Transverse colon (tissue), 4 donors: Measurements from ENCODE around the gene NEK10. TPM values are rescaled to one million over a fixed set of nuclear protein-coding genes. Genes with fewer than 3 reads are reported as not detected.
A peak's percentile ranks its signal among the peaks of the same experiment; 100 is the strongest.

Experiments used
- DNase-seq: peaks from one replicate; pipeline ENCODE4 v3.0.0-alpha.2; 2019
- H3K27ac ChIP-seq, 4 donors: fragments of 200-600 bp; sonication (generic); 2 replicates each; pipeline ENCODE4 v1.5.1; 2016 to 2018; ENCODE audit warnings: inconsistent platforms in 4 of 4
- H3K27me3 ChIP-seq: fragments of 200-600 bp; sonication (generic); 2 replicates; pipeline ENCODE4 v1.5.1; 2017; ENCODE audit warnings: inconsistent platforms
- H3K36me3 ChIP-seq, 4 donors: fragments of 200-600 bp; sonication (generic); 2 replicates each; pipeline ENCODE4 v1.5.1; 2017 to 2019; ENCODE audit warnings: inconsistent platforms in 4 of 4
- H3K4me1 ChIP-seq, 4 donors: fragments of 200-600 bp; sonication (generic); 2 replicates each; pipeline ENCODE4 v1.5.1; 2017 to 2020; ENCODE audit warnings: inconsistent platforms in 4 of 4
- H3K4me3 ChIP-seq, 4 donors: fragments of 200-600 bp; sonication (generic); 1 replicate in 1 of 4; 2 replicates in 3 of 4; pipeline versions ENCODE4 v1.5.1 to v1.6.1; 2017 to 2019; ENCODE audit warnings: inconsistent platforms in 4 of 4
- H3K9me3 ChIP-seq, 2 donors: fragments of 200-600 bp; sonication (generic); 2 replicates each; pipeline ENCODE4 v1.5.1; 2017 to 2019; ENCODE audit warnings: inconsistent platforms in 2 of 2
- EP300 ChIP-seq: sonication (generic); formaldehyde crosslinking; IDR thresholded peaks from one replicate; pipeline ENCODE4 v1.6.1; 2017; ENCODE audit warnings: antibody characterized with exemption, low read depth
- POLR2A ChIP-seq: fragments of 450-650 bp; IDR thresholded peaks from one replicate; pipeline ENCODE4 v1.6.1; 2016; ENCODE audit warnings: antibody characterized with exemption, mild to moderate bottlenecking, moderate library complexity
- POLR2AphosphoS5 ChIP-seq, 3 donors: sonication (generic); formaldehyde crosslinking; IDR thresholded peaks; one replicate each; pipeline ENCODE4 v1.6.1; 2016; ENCODE audit warnings: antibody characterized with exemption in 3 of 3
- WGBS, 2 donors: methylation state at CpG; one replicate each; pipeline ENCODE4 v1.1.5; 2018; ENCODE audit warnings: low coverage in 1 of 2; 5-methylcytosine and 5-hydroxymethylcytosine counted together
- in situ Hi-C, 4 donors: fragments of 200-750 bp; cut with MboI; loops; one replicate each; pipeline versions ENCODE4 v1.15.0 to v1.15.1; 2017; ENCODE audit warnings: low sequenced_read_pairs in 3 of 4, low pct_ligation_motif_present in 1 of 4, low pct_unique_long_range_greater_than_20kb in 1 of 4
- intact Hi-C: fragments of 100-400 bp; cut with DNase I; formaldehyde crosslinking; loops from one replicate; pipeline ENCODE4 v1.15.1; 2023; ENCODE audit warnings: low total_unique reads
- total RNA-seq, 4 donors: library from RNA; depleted of rRNA; stranded (reverse); fragments of >200 nt; gene quantifications; one replicate each; pipeline ENCODE4 v1.1.0, GENCODE V29; 2016
- TF ChIP-seq, protein P1 (sequence below), 5 experiments: fragments of 200-600 bp in 3 of 5; fragments of 450-650 bp in 2 of 5; sonication (generic) in 3 of 5; IDR thresholded peaks; 1 replicate in 2 of 5; 2 replicates in 3 of 5; pipeline ENCODE4 v1.5.1; 2016 to 2017; ENCODE audit warnings: antibody characterized with exemption in 5 of 5, inconsistent platforms in 3 of 5, mild to moderate bottlenecking in 2 of 5, moderate library complexity in 1 of 5

NEK10 gene
- total RNA-seq, 4 donors from 2014 or later: 1.1 to 3.2 (median 1.7) TPM

DNA sequence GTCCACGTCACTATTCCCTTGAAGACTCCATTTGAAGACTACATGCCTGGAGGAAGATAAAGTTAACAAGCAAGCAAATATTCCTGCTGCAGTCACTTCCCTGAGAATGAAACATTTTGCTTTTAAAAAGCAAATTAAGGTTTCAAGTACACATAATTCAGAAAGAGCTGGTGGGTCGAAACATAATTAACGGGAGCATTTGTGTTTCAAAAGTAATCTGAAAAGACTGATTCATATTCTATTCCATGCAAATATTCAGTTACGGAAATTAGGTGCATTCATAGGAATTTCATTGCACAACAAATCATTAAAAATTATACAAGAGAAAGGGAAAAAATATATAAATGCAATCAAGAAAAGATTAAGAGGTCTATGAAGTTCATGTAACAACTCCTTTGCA, 260.9 kb downstream of the NEK10 start:
- in situ Hi-C loops: no loop called here
- Histone ChIP-seq H3K27me3 (no peaks in the 10 kb centered on the region), H3K27ac (no peak overlapping the region), H3K4me1 (no peaks in the 10 kb centered on the region), H3K36me3 (no peaks in the 10 kb centered on the region), H3K9me3 (no peaks in the 10 kb centered on the region), H3K4me3 (no peak overlapping the region)
- DNase-seq: no peak
- TF ChIP-seq EP300: no peak
- intact Hi-C loops: no loop called here
- WGBS, 2 donors: 81 to 90% methylated on average over 4 of the region's 4 CpGs

DNA sequence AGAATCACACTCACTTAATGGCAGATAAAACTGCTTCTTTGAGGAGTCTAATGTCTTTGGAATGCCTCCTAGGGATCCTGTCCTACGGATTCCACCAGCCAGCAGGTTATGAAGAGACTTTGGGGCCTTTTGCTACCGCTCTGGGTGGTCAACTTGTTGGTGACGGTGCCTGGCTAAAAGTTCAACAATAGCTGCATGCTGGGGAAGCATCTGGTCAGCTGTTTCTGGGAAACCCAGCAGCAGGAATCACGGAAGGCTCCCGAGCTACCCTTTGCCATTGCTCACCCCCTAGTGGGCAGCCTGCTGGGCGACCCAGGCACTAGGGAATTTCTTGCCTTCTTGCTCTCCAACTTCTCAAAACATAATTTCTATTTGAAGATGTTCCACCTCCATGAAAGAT, 263.3 kb downstream of the NEK10 start:
- in situ Hi-C loops: no loop called here
- Histone ChIP-seq H3K36me3 (no peaks in the 10 kb centered on the region), H3K27ac (no peak overlapping the region), H3K4me3 (no peak overlapping the region), H3K27me3 (no peaks in the 10 kb centered on the region), H3K9me3 (no peaks in the 10 kb centered on the region), H3K4me1 (no peaks in the 10 kb centered on the region)
- peak; percentile 12 for DNase-seq
- WGBS, 2 donors: 50 to 69% methylated on average over 1 to 6 of the region's 6 CpGs
- intact Hi-C loops: no loop called here
- TF ChIP-seq POLR2A (no peak), EP300 (no peak), POLR2AphosphoS5 (IDR thresholded peaks at IDR 0.05) (no peak)
- TF ChIP-seq, protein P1, sequence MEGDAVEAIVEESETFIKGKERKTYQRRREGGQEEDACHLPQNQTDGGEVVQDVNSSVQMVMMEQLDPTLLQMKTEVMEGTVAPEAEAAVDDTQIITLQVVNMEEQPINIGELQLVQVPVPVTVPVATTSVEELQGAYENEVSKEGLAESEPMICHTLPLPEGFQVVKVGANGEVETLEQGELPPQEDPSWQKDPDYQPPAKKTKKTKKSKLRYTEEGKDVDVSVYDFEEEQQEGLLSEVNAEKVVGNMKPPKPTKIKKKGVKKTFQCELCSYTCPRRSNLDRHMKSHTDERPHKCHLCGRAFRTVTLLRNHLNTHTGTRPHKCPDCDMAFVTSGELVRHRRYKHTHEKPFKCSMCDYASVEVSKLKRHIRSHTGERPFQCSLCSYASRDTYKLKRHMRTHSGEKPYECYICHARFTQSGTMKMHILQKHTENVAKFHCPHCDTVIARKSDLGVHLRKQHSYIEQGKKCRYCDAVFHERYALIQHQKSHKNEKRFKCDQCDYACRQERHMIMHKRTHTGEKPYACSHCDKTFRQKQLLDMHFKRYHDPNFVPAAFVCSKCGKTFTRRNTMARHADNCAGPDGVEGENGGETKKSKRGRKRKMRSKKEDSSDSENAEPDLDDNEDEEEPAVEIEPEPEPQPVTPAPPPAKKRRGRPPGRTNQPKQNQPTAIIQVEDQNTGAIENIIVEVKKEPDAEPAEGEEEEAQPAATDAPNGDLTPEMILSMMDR (IDR thresholded peaks at IDR 0.05): peak in 3 of 5 experiments; percentile 13 to 20 (median 18)

- H3K27ac ChIP-seq: no peak overlapping the region
- no peak for DNase-seq
- 53 to 63% methylated on average over 1 of the region's 1 CpG for WGBS, 2 donors
- TF ChIP-seq POLR2A: no peak
- no peak for TF ChIP-seq EP300
- TF ChIP-seq POLR2AphosphoS5 (IDR thresholded peaks at IDR 0.05): no peak
- TF ChIP-seq, protein P1 (IDR thresholded peaks at IDR 0.05): no peak
- H3K27me3 ChIP-seq: no peaks in the 10 kb centered on the region
- no peaks in the 10 kb centered on the region for H3K36me3 ChIP-seq
- intact Hi-C loops: no loop called here
- no peak overlapping the region for H3K4me3 ChIP-seq
- H3K9me3 ChIP-seq: no peaks in the 10 kb centered on the region
- in situ Hi-C loops: no loop called here
- peaks cover 0 to 6% (median 0%) of the 10 kb centered on the region in 4 donors for H3K4me1 ChIP-seq
These were observed 272.0 kb downstream of the NEK10 start for GRCh38 chr3:27097182-27097581.

GRCh38 chr3:27095553-27096222, 273.5 kb downstream of the NEK10 start:
- H3K9me3 ChIP-seq: no peaks in the 10 kb centered on the region
- H3K36me3 ChIP-seq: no peaks in the 10 kb centered on the region
- no peak overlapping the region for H3K27ac ChIP-seq
- DNase-seq: no peak
- no peaks in the 10 kb centered on the region for H3K27me3 ChIP-seq
- no peak overlapping the region for H3K4me3 ChIP-seq
- intact Hi-C loops (no loop called here), in situ Hi-C loops (no loop called here)
- H3K4me1 ChIP-seq: peaks cover 0 to 6% (median 0%) of the 10 kb centered on the region in 4 donors
- TF ChIP-seq POLR2A: no peak
- TF ChIP-seq, protein P1 (IDR thresholded peaks at IDR 0.05): no peak
- TF ChIP-seq POLR2AphosphoS5 (IDR thresholded peaks at IDR 0.05): no peak
- no peak for TF ChIP-seq EP300
- WGBS, 2 donors: 10 to 34% methylated on average over 1 to 2 of the region's 2 CpGs

DNA sequence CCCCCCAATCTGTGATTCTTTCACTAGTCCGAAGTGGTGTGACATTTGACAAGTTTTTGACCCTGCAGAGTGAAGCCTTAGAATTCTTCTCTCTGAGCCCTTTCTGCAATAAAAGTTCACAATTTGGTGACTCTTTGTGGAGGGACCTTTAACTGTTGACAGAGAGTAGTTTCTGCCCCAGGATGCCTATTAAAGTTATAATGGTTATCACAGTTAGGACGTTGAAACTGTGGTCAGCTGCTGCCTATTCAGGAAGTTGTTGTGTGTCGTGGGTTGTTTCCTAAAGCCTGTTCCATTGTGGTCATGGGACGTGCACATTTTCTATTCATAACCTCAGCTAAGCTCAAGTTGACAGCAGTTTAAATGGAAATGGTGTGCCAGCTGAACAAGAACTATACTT, 274.5 kb downstream of the NEK10 start:
- H3K4me3 ChIP-seq: no peak overlapping the region
- no peaks in the 10 kb centered on the region for H3K27me3 ChIP-seq
- in situ Hi-C loops: no loop called here

More for the DNA sequence above, 274.5 kb downstream of the NEK10 start:
- WGBS, 2 donors: 45% methylated on average over 4 of the region's 4 CpGs
- H3K36me3 ChIP-seq: no peaks in the 10 kb centered on the region
- no peak overlapping the region for H3K27ac ChIP-seq
- H3K4me1 ChIP-seq: peaks cover 0 to 13% (median 3%) of the 10 kb centered on the region in 4 donors
- no peaks in the 10 kb centered on the region for H3K9me3 ChIP-seq
- intact Hi-C loops: no loop called here
- no peak for DNase-seq
- no peak for TF ChIP-seq EP300
- TF ChIP-seq POLR2A: no peak
- TF ChIP-seq POLR2AphosphoS5 (IDR thresholded peaks at IDR 0.05): no peak
- TF ChIP-seq, protein P1 (IDR thresholded peaks at IDR 0.05): no peak
